Stimulated activated naive CD8-positive, alpha-beta T cell treated with anti-CD3 and anti-CD28 coated beads, Interleukin-15, Interleukin-2, amounts not matched to agents 100 U/mL and 50 U/mL, for 24 hours (primary cell): Measurements from ENCODE around the gene ENKD1.

Experiments
- ATAC-seq: fragments of 150-1000 bp; cut with Tn5 transposase; one replicate; pipeline ENCODE4 v1.10.0; 2021
- DNase-seq: peaks from one replicate; pipeline ENCODE4 v3.0.0; 2021

ENKD1 gene

GRCh38 chr16:67663877-67664222 lies 2.7 kb downstream of the ENKD1 start:
- DNase-seq (no peak), ATAC-seq (no peak)

GRCh38 chr16:67663151-67663876 lies 3.2 kb downstream of the ENKD1 start:
- ATAC-seq (no peak), DNase-seq (peak; percentile 58)

GRCh38 chr16:67662653-67663010 lies 3.9 kb downstream of the ENKD1 start:
- DNase-seq (no peak), ATAC-seq (no peak)

GRCh38 chr16:67661886-67662652 lies 4.5 kb downstream of the ENKD1 start:
- DNase-seq (no peak), ATAC-seq (no peak)

- peak; percentile 31 for DNase-seq
- no peak for ATAC-seq
Observed at GRCh38 chr16:67661101-67661761, 5.3 kb downstream of the ENKD1 start.

- DNase-seq: peak; percentile 97
- peak; percentile 87 for ATAC-seq
Observed at GRCh38 chr16:67660564-67661028, 6.0 kb downstream of the ENKD1 start, which contains the start of gene PARD6A. PARD6A (plus strand) TSS chr16:67660960; CDS start chr16:67661039, 79 bp downstream.

- peak; percentile 47 for ATAC-seq
Observed at GRCh38 chr16:67659675-67660563, 6.6 kb downstream of the ENKD1 start, which contains the start of gene ACD. ACD (minus strand) TSS chr16:67660260; CDS start chr16:67660220, 40 bp downstream.

GRCh38 chr16:67658849-67659674 lies 7.5 kb downstream of the ENKD1 start:
- no peak for ATAC-seq
- DNase-seq: no peak

More at GRCh38 chr16:67659675-67660563, 6.6 kb downstream of the ENKD1 start, which contains the start of gene ACD:
- peak; percentile 96 for DNase-seq

- ATAC-seq: no peak
Observed at GRCh38 chr16:67657751-67658518, 8.6 kb downstream of the ENKD1 start.

GRCh38 chr16:67657017-67657608 lies 9.4 kb downstream of the ENKD1 start:
- DNase-seq: no peak
- no peak for ATAC-seq

More at GRCh38 chr16:67657751-67658518, 8.6 kb downstream of the ENKD1 start:
- no peak for DNase-seq

GRCh38 chr16:67656344-67657016 lies 10.1 kb downstream of the ENKD1 start:
- ATAC-seq (no peak), DNase-seq (no peak)

GRCh38 chr16:67655363-67655762 lies 11.2 kb downstream of the ENKD1 start:
- ATAC-seq (no peak), DNase-seq (no peak)

GRCh38 chr16:67654403-67654911 lies 12.1 kb downstream of the ENKD1 start:
- no peak for ATAC-seq
- no peak for DNase-seq

GRCh38 chr16:67653789-67654402 lies 12.7 kb downstream of the ENKD1 start:
- no peak for DNase-seq
- no peak for ATAC-seq

- DNase-seq (no peak), ATAC-seq (no peak)
Observed at GRCh38 chr16:67653128-67653788, 13.3 kb downstream of the ENKD1 start.

- no peak for ATAC-seq
Observed at GRCh38 chr16:67652578-67653127, 13.9 kb downstream of the ENKD1 start.

GRCh38 chr16:67651847-67652246 lies 14.7 kb downstream of the ENKD1 start:
- DNase-seq: no peak
- ATAC-seq: no peak

More at GRCh38 chr16:67652578-67653127, 13.9 kb downstream of the ENKD1 start:
- no peak for DNase-seq
